ENCODE data around the gene NSD1. TPM values are rescaled to one million over a fixed set of nuclear protein-coding genes. Genes with fewer than 3 reads are reported as not detected.

Gene NSD1
- total and polyA plus RNA-seq, 2 of the 8 experiments (the other 6 are each of a cell fraction or from before 2014, with no cell fraction given) = 22.8 to 168 TPM

DNA sequence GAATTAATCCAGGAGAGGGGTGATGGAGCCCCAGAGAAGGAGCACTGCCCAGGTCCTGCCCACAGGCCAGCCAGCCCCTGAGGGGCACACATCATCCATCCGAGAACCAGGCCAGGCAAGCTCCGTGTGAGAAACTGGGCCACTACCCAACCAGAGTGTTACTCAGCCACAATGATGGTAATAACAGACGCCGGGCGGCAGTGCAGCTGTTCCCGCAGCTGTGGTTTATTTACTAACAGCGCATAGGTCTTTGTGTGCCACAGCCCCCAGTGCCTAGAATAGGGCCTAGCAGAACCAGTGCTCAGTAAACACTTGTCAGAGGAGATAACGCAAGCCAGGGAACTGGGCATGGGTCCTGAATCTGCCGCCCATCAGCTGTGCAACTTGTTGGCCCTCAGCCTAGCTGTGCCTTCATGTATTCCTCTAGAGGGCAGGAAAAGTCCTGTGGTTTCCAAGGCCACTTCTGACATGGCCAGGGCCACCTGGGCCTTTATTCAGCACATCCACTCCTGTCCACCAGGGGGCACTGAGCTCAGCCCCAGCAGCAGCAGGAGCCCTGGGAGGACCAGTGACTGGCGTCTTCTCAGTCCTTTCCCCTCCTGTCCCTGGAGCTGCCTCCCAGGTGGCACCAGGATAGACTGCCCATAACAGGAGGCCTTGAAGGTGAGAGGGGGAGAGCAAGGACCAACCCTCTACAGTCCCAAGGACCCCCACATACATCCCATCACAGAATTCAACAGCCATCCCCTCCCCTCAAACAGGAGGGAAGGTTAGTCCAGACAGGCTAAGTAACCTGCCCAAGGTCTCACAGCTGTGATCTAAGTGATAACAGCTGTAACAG is 176.0 kb downstream of the NSD1 start:
- DNase-seq (ENCODE audit: low read depth in 1 of 2, low spot score in 2 of 2) (peak; percentile 85 to 90), FAIRE-seq (peak; percentile 19)
- H4K91ac ChIP-seq (replicated peaks; ENCODE audit: insufficient read length, low read length) = no peak overlapping the region
- no peak overlapping the region for H3K4me3 ChIP-seq (ENCODE audit: extremely low read depth in 1 of 4, insufficient read depth in 2 of 4, low read depth in 3 of 4, low read length in 4 of 4)
- no peak overlapping the region for H2BK12ac ChIP-seq (ENCODE audit: low read depth, low read length)
- 72% methylated on average over 10 of the region's 10 CpGs; no CpG with 5 or more reads in 1 of the 2 experiments for WGBS, 2 experiments (ENCODE audit: extremely low coverage in 1 of 2, insufficient coverage in 1 of 2, insufficient read length in 1 of 2, insufficient replicate concordance in 2 of 2, low coverage in 1 of 2, low lambda C conversion rate in 2 of 2, missing lambda C conversion rate in 1 of 2)
- no peak overlapping the region for H4K8ac ChIP-seq (ENCODE audit: extremely low read depth, insufficient read depth, low read length)
- H2BK20ac ChIP-seq (ENCODE audit: low read length) = no peak overlapping the region
- H2BK120ac ChIP-seq (replicated peaks; ENCODE audit: low read depth, low read length) = no peak overlapping the region
- no peak overlapping the region for H2AFZ ChIP-seq (ENCODE audit: low read length)
- ChIA-PET POLR2A (ENCODE audit: partially characterized antibody) (interaction anchor here (0.6 to 6.0 kb wide), 14 partner anchors 7 to 194 kb away, joined by 3 to 26 read pairs (median 4); partner anchors contain the start of genes PRELID1 and RAB24), CTCF (ENCODE audit: partially characterized antibody) (interaction anchor here (0.6 to 16.6 kb wide), 55 partner anchors 10 to 495 kb away, joined by 3 to 251 read pairs (median 5); partner anchors contain the start of genes F12, GRK6, LMAN2 and PDLIM7)
- H4K20me1 ChIP-seq (replicated peaks in 1 of 2; ENCODE audit: control insufficient read depth in 1 of 2, insufficient read depth in 2 of 2, low read length in 2 of 2) = peaks cover 5 to 11% of the 10 kb centered on the region in 2 experiments
- no peak overlapping the region for H3K27ac ChIP-seq (ENCODE audit: low read depth, low read length)
- H3K18ac ChIP-seq (ENCODE audit: extremely low read depth, low read length) = no peak overlapping the region
- H2BK5ac ChIP-seq (ENCODE audit: low read depth, low read length) = no peak overlapping the region
- H3K9ac ChIP-seq (replicated peaks in 1 of 4; ENCODE audit: extremely low read depth in 1 of 4, low read depth in 3 of 4, low read length in 3 of 4) = no peak overlapping the region
- H3K4ac ChIP-seq (replicated peaks; ENCODE audit: insufficient read length, low read depth, low read length) = no peak overlapping the region
- H3K14ac ChIP-seq (ENCODE audit: insufficient read length) = no peak overlapping the region
- H3K23ac ChIP-seq (ENCODE audit: insufficient read length) = no peak overlapping the region
- H2AK5ac ChIP-seq (ENCODE audit: low read depth, low read length) = no peak overlapping the region
- H4K5ac ChIP-seq (ENCODE audit: insufficient read length, low read depth, low read length) = no peak overlapping the region
- H3K36me3 ChIP-seq (ENCODE audit: control insufficient read depth in 2 of 4, insufficient read depth in 4 of 4, low read length in 3 of 4) = peaks cover 3 to 19% (median 13%) of the 10 kb centered on the region in 4 experiments; a peak in 6 of 8 replicates
- peaks cover 11% of the 10 kb centered on the region for H3K23me2 ChIP-seq (ENCODE audit: low read depth, low read length)
- H3K4me2 ChIP-seq (ENCODE audit: insufficient read depth in 1 of 2, low read depth in 2 of 2, low read length in 2 of 2) = no peak overlapping the region
- H3K27me3 ChIP-seq (replicated peaks in 1 of 4; ENCODE audit: control insufficient read depth in 3 of 4, extremely low read depth in 1 of 4, insufficient read depth in 3 of 4, low read length in 3 of 4) = no peaks in the 10 kb centered on the region
- H3K9me3 ChIP-seq (ENCODE audit: insufficient read depth in 2 of 2, low read depth in 1 of 2, low read length in 1 of 2) = no peaks in the 10 kb centered on the region
- H3K79me1 ChIP-seq (ENCODE audit: low read depth, low read length) = peaks cover 6% of the 10 kb centered on the region
- peaks cover 0 to 21% (median 15%) of the 10 kb centered on the region in 4 experiments; a peak in 6 of 7 replicates for H3K4me1 ChIP-seq (replicated peaks in 1 of 4; ENCODE audit: control insufficient read depth in 3 of 4, insufficient read depth in 4 of 4, low read length in 3 of 4)
- no peak overlapping the region for H3K56ac ChIP-seq (replicated peaks; ENCODE audit: insufficient read length, low read depth, low read length)
- peaks cover 4 to 10% of the 10 kb centered on the region in 2 experiments; a peak in 3 of 4 replicates for H3K79me2 ChIP-seq (ENCODE audit: control insufficient read depth in 1 of 2, insufficient read depth in 2 of 2, low read length in 2 of 2)
- no peak overlapping the region for H2BK15ac ChIP-seq (ENCODE audit: low read length)
- TF ChIP-seq EP300 (IDR thresholded peaks at IDR 0.05; ENCODE audit: borderline replicate concordance in 1 of 2, low read depth in 2 of 2, low read length in 2 of 2) (no peak), PHF8 (conservative IDR thresholded peaks at IDR 0.05; ENCODE audit: low read depth, low read length) (no peak), RNF2 (IDR thresholded peaks at IDR 0.05; ENCODE audit: borderline replicate concordance, low read depth, low read length, missing control alignments, poor library complexity, severe bottlenecking) (no peak), MAFK (IDR thresholded peaks at IDR 0.05; ENCODE audit: low read depth, low read length) (no peak), GABPA (IDR thresholded peaks at IDR 0.05; ENCODE audit: borderline replicate concordance, insufficient read depth, low read length) (0 out of 2 replicates have a peak, but pooled peaks have one; percentile 43), POLR2A (IDR thresholded peaks at IDR 0.05; ENCODE audit: control extremely low read depth in 1 of 2, low read depth in 2 of 2, low read length in 2 of 2) (no peak), SAP30 (IDR thresholded peaks at IDR 0.05; ENCODE audit: insufficient read depth, insufficient replicate concordance, low read length) (no peak), SIN3A (conservative IDR thresholded peaks at IDR 0.05 in 1 of 2, IDR thresholded peaks at IDR 0.05 in 1 of 2; ENCODE audit: low read depth in 1 of 2, low read length in 2 of 2) (peak; percentile 86; a peak in 3 of 4 replicates)
- TF ChIP-seq, protein P1, sequence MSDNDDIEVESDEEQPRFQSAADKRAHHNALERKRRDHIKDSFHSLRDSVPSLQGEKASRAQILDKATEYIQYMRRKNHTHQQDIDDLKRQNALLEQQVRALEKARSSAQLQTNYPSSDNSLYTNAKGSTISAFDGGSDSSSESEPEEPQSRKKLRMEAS (IDR thresholded peaks at IDR 0.05) = peak; percentile 26; the same call in 1 of the 2 replicates
